DND-41 (cell line): Measurements from ENCODE around the gene PLPPR1.

ENCODE experiments used
- CTCF ChIP-seq: IDR thresholded peaks from 2 replicates; pipeline ENCODE4 v1.5.1; 2012; ENCODE audit warnings: borderline replicate concordance, low read length, moderate library complexity, mild to moderate bottlenecking; ENCODE audit not compliant: poor library complexity, severe bottlenecking; ENCODE audit errors: extremely low read depth
- EZH2 ChIP-seq: IDR thresholded peaks from 3 replicates; pipeline ENCODE4 v1.6.1; 2012; ENCODE audit warnings: borderline replicate concordance, low read depth, mild to moderate bottlenecking, moderate library complexity, low read length, inconsistent platforms; ENCODE audit not compliant: severe bottlenecking

- TF ChIP-seq CTCF = no peak
- TF ChIP-seq EZH2 = no peak
These were observed 247.3 kb downstream of the PLPPR1 start for GRCh38 chr9:101275769-101276250.
